ENCODE data around the gene OTUD3. TPM values are rescaled to one million over a fixed set of nuclear protein-coding genes. Genes with fewer than 3 reads are reported as not detected.

The OTUD3 gene
- total RNA-seq, 4 donors from 2014 or later, result 4.6 to 6.1 (median 5.4) TPM

- no peaks in the 10 kb centered on the region for H3K27me3 ChIP-seq
- peaks cover 0 to 17% (median 0%) of the 10 kb centered on the region in 4 donors for H3K4me1 ChIP-seq
- no peak overlapping the region for H3K4me3 ChIP-seq
- H3K36me3 ChIP-seq, result peaks cover 0 to 34% (median 0%) of the 10 kb centered on the region in 3 donors
- TF ChIP-seq CTCF (IDR thresholded peaks at IDR 0.05) (no peak), EP300 (IDR thresholded peaks at IDR 0.05) (no peak), POLR2A (IDR thresholded peaks at IDR 0.05) (no peak)
- no peak overlapping the region for H3K27ac ChIP-seq
- H3K9me3 ChIP-seq, result no peaks in the 10 kb centered on the region
- DNase-seq (ENCODE audit: low spot score in 2 of 2), result no peak
These were observed 7.5 kb downstream of the OTUD3 start for GRCh38 chr1:19889656-19890055.

- 95% methylated on average over 3 of the region's 3 CpGs for WGBS, 2 donors
- TF ChIP-seq CTCF (IDR thresholded peaks at IDR 0.05) (no peak), EP300 (IDR thresholded peaks at IDR 0.05) (no peak), POLR2A (IDR thresholded peaks at IDR 0.05) (no peak)
- Histone ChIP-seq H3K27ac (no peak overlapping the region), H3K36me3 (peaks cover 0 to 52% (median 0%) of the 10 kb centered on the region in 3 donors), H3K9me3 (no peaks in the 10 kb centered on the region), H3K27me3 (no peaks in the 10 kb centered on the region), H3K4me3 (no peak overlapping the region), H3K4me1 (peaks cover 0 to 13% (median 0%) of the 10 kb centered on the region in 4 donors)
- DNase-seq (ENCODE audit: low spot score in 2 of 2), result no peak
These were observed 9.9 kb downstream of the OTUD3 start for GRCh38 chr1:19892129-19892528.

GRCh38 chr1:19892628-19893168 lies 10.5 kb downstream of the OTUD3 start:
- WGBS, 2 donors, result 85 to 93% methylated on average over 6 of the region's 6 CpGs

GRCh38 chr1:19893687-19894086 lies 11.5 kb downstream of the OTUD3 start:
- no peak for DNase-seq (ENCODE audit: low spot score in 2 of 2)
- H3K27me3 ChIP-seq, result no peaks in the 10 kb centered on the region
- peaks cover 0 to 13% (median 0%) of the 10 kb centered on the region in 4 donors for H3K4me1 ChIP-seq
- H3K9me3 ChIP-seq, result no peaks in the 10 kb centered on the region
- TF ChIP-seq POLR2A (IDR thresholded peaks at IDR 0.05), result no peak
- no peak for TF ChIP-seq CTCF (IDR thresholded peaks at IDR 0.05)
- WGBS, 2 donors, result 47 to 63% methylated on average over 3 of the region's 3 CpGs
- H3K36me3 ChIP-seq, result peaks cover 0 to 65% (median under 1%) of the 10 kb centered on the region in 3 donors
- H3K27ac ChIP-seq, result no peak overlapping the region
- H3K4me3 ChIP-seq, result no peak overlapping the region

More at GRCh38 chr1:19892628-19893168, 10.5 kb downstream of the OTUD3 start:
- H3K9me3 ChIP-seq, result no peaks in the 10 kb centered on the region
- no peaks in the 10 kb centered on the region for H3K27me3 ChIP-seq
- TF ChIP-seq CTCF (IDR thresholded peaks at IDR 0.05), result no peak
- no peak for TF ChIP-seq POLR2A (IDR thresholded peaks at IDR 0.05)
- TF ChIP-seq EP300 (IDR thresholded peaks at IDR 0.05), result no peak
- no peak overlapping the region for H3K4me3 ChIP-seq
- H3K27ac ChIP-seq, result no peak overlapping the region
- H3K4me1 ChIP-seq, result peaks cover 0 to 13% (median 0%) of the 10 kb centered on the region in 4 donors
- no peak for DNase-seq (ENCODE audit: low spot score in 2 of 2)
- peaks cover 0 to 56% (median 0%) of the 10 kb centered on the region in 3 donors for H3K36me3 ChIP-seq

GRCh38 chr1:19894218-19894617 lies 12.0 kb downstream of the OTUD3 start:
- Histone ChIP-seq H3K27me3 (no peaks in the 10 kb centered on the region), H3K9me3 (no peaks in the 10 kb centered on the region), H3K4me1 (peaks cover 0 to 13% (median 0%) of the 10 kb centered on the region in 4 donors), H3K36me3 (peaks cover 0 to 71% (median 6%) of the 10 kb centered on the region in 3 donors), H3K27ac (no peak overlapping the region), H3K4me3 (no peak overlapping the region)
- DNase-seq (ENCODE audit: low spot score in 2 of 2), result no peak
- 57 to 58% methylated on average over 5 of the region's 5 CpGs for WGBS, 2 donors
- TF ChIP-seq POLR2A (IDR thresholded peaks at IDR 0.05) (no peak), CTCF (IDR thresholded peaks at IDR 0.05) (no peak), EP300 (IDR thresholded peaks at IDR 0.05) (no peak)

Data from tibial nerve (tissue), 4 donors.